Glutamatergic neuron (in vitro differentiated cells): ENCODE measurements around the gene DPY19L1. TPM values are rescaled to one million over a fixed set of nuclear protein-coding genes. Genes with fewer than 3 reads are reported as not detected.

Source experiments
- DNase-seq: peaks from one replicate; pipeline ENCODE4 v3.0.0; 2022
- H3K27ac Mint-ChIP-seq: one replicate; pipeline ENCODE4 v1.8.0; 2020; ENCODE audit warnings: mild to moderate bottlenecking, mixed read lengths, inconsistent platforms; ENCODE audit not compliant: unreplicated experiment
- H3K27me3 Mint-ChIP-seq: one replicate; pipeline ENCODE4 v1.8.0; 2020; ENCODE audit warnings: mild to moderate bottlenecking, moderate library complexity, mixed read lengths, inconsistent platforms; ENCODE audit not compliant: unreplicated experiment
- H3K36me3 Mint-ChIP-seq: one replicate; pipeline ENCODE4 v1.8.0; 2020; ENCODE audit warnings: mild to moderate bottlenecking, mixed read lengths, inconsistent platforms; ENCODE audit not compliant: unreplicated experiment
- H3K4me1 Mint-ChIP-seq: one replicate; pipeline ENCODE4 v1.8.0; 2020; ENCODE audit warnings: mild to moderate bottlenecking, low read depth, mixed read lengths, inconsistent platforms; ENCODE audit not compliant: unreplicated experiment
- H3K4me3 Mint-ChIP-seq: one replicate; pipeline ENCODE4 v1.8.0; 2020; ENCODE audit warnings: mild to moderate bottlenecking, mixed read lengths, inconsistent platforms; ENCODE audit not compliant: unreplicated experiment
- H3K9me3 Mint-ChIP-seq: one replicate; pipeline ENCODE4 v1.8.0; 2020; ENCODE audit warnings: mild to moderate bottlenecking, moderate library complexity, mixed read lengths, inconsistent platforms; ENCODE audit not compliant: unreplicated experiment
- CTCF ChIP-seq: fragments of 200-600 bp; sonication (generic); IDR thresholded peaks from one replicate; pipeline ENCODE4 v1.5.0; 2021; ENCODE audit not compliant: partially characterized antibody, unreplicated experiment
- total RNA-seq: library from RNA; stranded (reverse); fragmentation: NEBNext Ultra II Directional; extraction: Animal tissue kit (Norgen Biotek cat#: 25700); gene quantifications from one replicate; pipeline ENCODE4 v1.2.1, GENCODE V29; 2021; ENCODE audit not compliant: unreplicated experiment

The DPY19L1 gene
- total RNA-seq, 1 donor from 2014 or later = 12.3 TPM

- Mint-ChIP-seq H3K36me3 (peaks cover 4% of the 10 kb centered on the region), H3K9me3 (peaks cover 5% of the 10 kb centered on the region), H3K27me3 (peaks cover 2% of the 10 kb centered on the region), H3K4me3 (no peak overlapping the region), H3K4me1 (peaks cover 25% of the 10 kb centered on the region), H3K27ac (no peak overlapping the region)
- no peak for TF ChIP-seq CTCF
- no peak for DNase-seq
Observed at GRCh38 chr7:35032166-35032565, 5.1 kb downstream of the DPY19L1 start.

- H3K36me3 Mint-ChIP-seq = peaks cover 4% of the 10 kb centered on the region
- no peak for DNase-seq
- no peak overlapping the region for H3K27ac Mint-ChIP-seq
- no peaks in the 10 kb centered on the region for H3K9me3 Mint-ChIP-seq
- H3K4me1 Mint-ChIP-seq = peaks cover 26% of the 10 kb centered on the region
- H3K27me3 Mint-ChIP-seq = no peaks in the 10 kb centered on the region
- H3K4me3 Mint-ChIP-seq = no peak overlapping the region
- TF ChIP-seq CTCF = no peak
Observed at GRCh38 chr7:35030848-35031247, 6.4 kb downstream of the DPY19L1 start.

- Mint-ChIP-seq H3K36me3 (peaks cover 4% of the 10 kb centered on the region), H3K4me3 (no peak overlapping the region), H3K9me3 (no peaks in the 10 kb centered on the region), H3K27ac (no peak overlapping the region), H3K4me1 (peaks cover 20% of the 10 kb centered on the region), H3K27me3 (no peaks in the 10 kb centered on the region)
- TF ChIP-seq CTCF = no peak
- no peak for DNase-seq
Observed at GRCh38 chr7:35029311-35029710, 8.0 kb downstream of the DPY19L1 start.

GRCh38 chr7:35026150-35026549, 11.1 kb downstream of the DPY19L1 start:
- no peaks in the 10 kb centered on the region for H3K9me3 Mint-ChIP-seq
- H3K27ac Mint-ChIP-seq = no peak overlapping the region
- no peak overlapping the region for H3K4me3 Mint-ChIP-seq
- H3K36me3 Mint-ChIP-seq = no peaks in the 10 kb centered on the region
- H3K4me1 Mint-ChIP-seq = peaks cover 11% of the 10 kb centered on the region
- H3K27me3 Mint-ChIP-seq = no peaks in the 10 kb centered on the region
- DNase-seq = no peak
- TF ChIP-seq CTCF = no peak

GRCh38 chr7:35025369-35025870, 11.9 kb downstream of the DPY19L1 start:
- no peaks in the 10 kb centered on the region for H3K9me3 Mint-ChIP-seq
- no peak for TF ChIP-seq CTCF
- H3K27ac Mint-ChIP-seq = no peak overlapping the region
- DNase-seq = no peak
- H3K4me3 Mint-ChIP-seq = no peak overlapping the region
- no peaks in the 10 kb centered on the region for H3K36me3 Mint-ChIP-seq
- no peaks in the 10 kb centered on the region for H3K27me3 Mint-ChIP-seq
- peaks cover 11% of the 10 kb centered on the region for H3K4me1 Mint-ChIP-seq
